Measurements from ENCODE around the gene MGMT. TPM values are rescaled to one million over a fixed set of nuclear protein-coding genes. Genes with fewer than 3 reads are reported as not detected.

Gene MGMT
- total and polyA plus RNA-seq, 2 of the 4 experiments (the other 2 are of a cell fraction), result 11.5 to 17.8 TPM

DNA sequence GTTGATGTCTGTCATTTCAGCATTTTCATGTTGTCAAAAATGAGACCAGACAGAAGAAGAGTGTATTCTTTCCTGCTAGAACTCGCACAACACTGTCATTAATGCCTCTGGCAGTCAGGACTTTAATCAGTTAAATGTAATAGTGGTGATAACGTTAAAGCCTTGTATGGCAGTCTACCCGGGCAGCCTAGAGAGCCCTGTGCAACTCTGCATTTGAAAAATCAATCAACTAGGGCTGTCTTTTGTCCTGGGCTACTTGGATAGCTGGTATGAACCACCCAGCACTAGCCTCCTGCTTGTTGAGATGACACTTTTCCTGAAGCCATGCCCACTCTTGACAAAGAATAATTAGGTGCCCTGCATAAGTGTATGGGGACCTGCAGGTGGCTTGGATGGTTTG lies 19.8 kb downstream of the MGMT start:
- H2BK15ac ChIP-seq (ENCODE audit: low read depth, low read length), result no peak overlapping the region
- CTCF ChIA-PET, result no interaction called here
- no peak overlapping the region for H3K4me3 ChIP-seq (ENCODE audit: insufficient read depth, low read depth, low read length)
- no peak overlapping the region for H3K56ac ChIP-seq (ENCODE audit: extremely low read depth, insufficient read depth, low read length)
- no peak overlapping the region for H3K18ac ChIP-seq (ENCODE audit: low read depth, low read length)
- H4K91ac ChIP-seq (ENCODE audit: insufficient read depth, low read depth, low read length), result no peak overlapping the region
- H3K79me1 ChIP-seq (ENCODE audit: low read depth in 1 of 2, low read length in 2 of 2), result peaks cover 0 to 3% of the 10 kb centered on the region in 2 experiments; a peak in 1 of 4 replicates
- H4K8ac ChIP-seq (ENCODE audit: low read depth in 2 of 2, low read length in 2 of 2), result no peak overlapping the region
- peaks cover 16% of the 10 kb centered on the region for H3K9me3 ChIP-seq (ENCODE audit: control insufficient read depth, insufficient read depth, low read length)
- no peak overlapping the region for H3K4me2 ChIP-seq (ENCODE audit: low read depth, low read length)
- TF ChIP-seq BHLHE40 (IDR thresholded peaks at IDR 0.05; ENCODE audit: low read depth, low read length) (no peak), RAD21 (IDR thresholded peaks at IDR 0.05; ENCODE audit: low read length) (no peak), POLR2A (IDR thresholded peaks at IDR 0.05; ENCODE audit: low read depth, low read length) (no peak), RFX5 (IDR thresholded peaks at IDR 0.05; ENCODE audit: low read depth, low read length) (no peak)
- TF ChIP-seq, protein P1, sequence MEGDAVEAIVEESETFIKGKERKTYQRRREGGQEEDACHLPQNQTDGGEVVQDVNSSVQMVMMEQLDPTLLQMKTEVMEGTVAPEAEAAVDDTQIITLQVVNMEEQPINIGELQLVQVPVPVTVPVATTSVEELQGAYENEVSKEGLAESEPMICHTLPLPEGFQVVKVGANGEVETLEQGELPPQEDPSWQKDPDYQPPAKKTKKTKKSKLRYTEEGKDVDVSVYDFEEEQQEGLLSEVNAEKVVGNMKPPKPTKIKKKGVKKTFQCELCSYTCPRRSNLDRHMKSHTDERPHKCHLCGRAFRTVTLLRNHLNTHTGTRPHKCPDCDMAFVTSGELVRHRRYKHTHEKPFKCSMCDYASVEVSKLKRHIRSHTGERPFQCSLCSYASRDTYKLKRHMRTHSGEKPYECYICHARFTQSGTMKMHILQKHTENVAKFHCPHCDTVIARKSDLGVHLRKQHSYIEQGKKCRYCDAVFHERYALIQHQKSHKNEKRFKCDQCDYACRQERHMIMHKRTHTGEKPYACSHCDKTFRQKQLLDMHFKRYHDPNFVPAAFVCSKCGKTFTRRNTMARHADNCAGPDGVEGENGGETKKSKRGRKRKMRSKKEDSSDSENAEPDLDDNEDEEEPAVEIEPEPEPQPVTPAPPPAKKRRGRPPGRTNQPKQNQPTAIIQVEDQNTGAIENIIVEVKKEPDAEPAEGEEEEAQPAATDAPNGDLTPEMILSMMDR (conservative IDR thresholded peaks at IDR 0.05; ENCODE audit: low read depth, low read length), result no peak
- TF ChIP-seq, protein P2, sequence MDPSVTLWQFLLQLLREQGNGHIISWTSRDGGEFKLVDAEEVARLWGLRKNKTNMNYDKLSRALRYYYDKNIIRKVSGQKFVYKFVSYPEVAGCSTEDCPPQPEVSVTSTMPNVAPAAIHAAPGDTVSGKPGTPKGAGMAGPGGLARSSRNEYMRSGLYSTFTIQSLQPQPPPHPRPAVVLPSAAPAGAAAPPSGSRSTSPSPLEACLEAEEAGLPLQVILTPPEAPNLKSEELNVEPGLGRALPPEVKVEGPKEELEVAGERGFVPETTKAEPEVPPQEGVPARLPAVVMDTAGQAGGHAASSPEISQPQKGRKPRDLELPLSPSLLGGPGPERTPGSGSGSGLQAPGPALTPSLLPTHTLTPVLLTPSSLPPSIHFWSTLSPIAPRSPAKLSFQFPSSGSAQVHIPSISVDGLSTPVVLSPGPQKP (IDR thresholded peaks at IDR 0.05; ENCODE audit: borderline replicate concordance, low read depth, low read length), result no peak
- TF ChIP-seq, protein P3, sequence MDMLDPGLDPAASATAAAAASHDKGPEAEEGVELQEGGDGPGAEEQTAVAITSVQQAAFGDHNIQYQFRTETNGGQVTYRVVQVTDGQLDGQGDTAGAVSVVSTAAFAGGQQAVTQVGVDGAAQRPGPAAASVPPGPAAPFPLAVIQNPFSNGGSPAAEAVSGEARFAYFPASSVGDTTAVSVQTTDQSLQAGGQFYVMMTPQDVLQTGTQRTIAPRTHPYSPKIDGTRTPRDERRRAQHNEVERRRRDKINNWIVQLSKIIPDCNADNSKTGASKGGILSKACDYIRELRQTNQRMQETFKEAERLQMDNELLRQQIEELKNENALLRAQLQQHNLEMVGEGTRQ (IDR thresholded peaks at IDR 0.05; ENCODE audit: low read depth, low read length), result no peak
- H3K4ac ChIP-seq (ENCODE audit: low read depth, low read length), result no peak overlapping the region
- no peak overlapping the region for H3K23ac ChIP-seq (ENCODE audit: low read depth, low read length)
- no peak overlapping the region for H2AK5ac ChIP-seq (ENCODE audit: low read depth, low read length)
- H2AFZ ChIP-seq (replicated peaks; ENCODE audit: low read length, poor library complexity), result no peak overlapping the region
- H2BK20ac ChIP-seq (ENCODE audit: low read depth, low read length), result no peak overlapping the region
- no peaks in the 10 kb centered on the region for H3K9me1 ChIP-seq (ENCODE audit: insufficient read depth, low read length)
- no peak overlapping the region for H3K9ac ChIP-seq (ENCODE audit: low read depth, low read length)
- no peak overlapping the region for H2AK9ac ChIP-seq (replicated peaks; ENCODE audit: low read depth, low read length, poor library complexity)
- H3K4me1 ChIP-seq (ENCODE audit: control insufficient read depth, insufficient read depth, low read length), result no peaks in the 10 kb centered on the region
- no peak overlapping the region for H2BK120ac ChIP-seq (ENCODE audit: low read depth, low read length)
- no peak overlapping the region for H3K14ac ChIP-seq (replicated peaks; ENCODE audit: low read depth, low read length)
- intact Hi-C loops (cut with micrococcal nuclease), result no loop called here
- DNase-seq (no peak), ATAC-seq (ENCODE audit: low read depth) (no peak)
- dilution Hi-C loops (cut with HindIII; ENCODE audit: low sequenced_read_pairs, unreplicated experiment), result no loop called here
- no peak overlapping the region for H3K27ac ChIP-seq (ENCODE audit: insufficient read depth, low read length)
- H2BK5ac ChIP-seq (ENCODE audit: low read depth, low read length, poor library complexity, severe bottlenecking), result no peak overlapping the region
- in situ Hi-C loops (cut with MboI; ENCODE audit: low sequenced_read_pairs), result no loop called here
- POLR2A ChIA-PET (ENCODE audit: unreplicated experiment), result no interaction called here
- no CpG with 5 or more reads among the region's 3 CpGs for WGBS, 2 experiments (ENCODE audit: extremely low coverage in 2 of 2, insufficient read length in 1 of 2)
- no peak overlapping the region for H4K5ac ChIP-seq (ENCODE audit: low read depth, low read length)
- H3K36me3 ChIP-seq (ENCODE audit: control insufficient read depth, insufficient read depth, low read length), result no peaks in the 10 kb centered on the region
- no peaks in the 10 kb centered on the region for H3K27me3 ChIP-seq (ENCODE audit: control insufficient read depth, insufficient read depth, low read length)
- no TSS peak for BruUV-seq (replicated peaks)
- no peaks in the 10 kb centered on the region for H4K20me1 ChIP-seq (ENCODE audit: insufficient read depth, low read length)

Data from IMR-90 (cell line).